Hepatocyte (in vitro differentiated cells): ENCODE measurements around the gene DYRK1B.

ENCODE experiments used
- EZH2 ChIP-seq: fragments of 200-600 bp; sonication (generic); IDR thresholded peaks from 2 replicates; pipeline ENCODE4 v1.6.1; 2016; ENCODE audit warnings: antibody characterized with exemption, mild to moderate bottlenecking, borderline replicate concordance
- EZH2phosphoT487 ChIP-seq: fragments of 200-600 bp; sonication (generic); IDR thresholded peaks from one replicate; pipeline ENCODE4 v1.6.1; 2018; ENCODE audit warnings: antibody characterized with exemption, mild to moderate bottlenecking, low read depth, moderate library complexity; ENCODE audit not compliant: unreplicated experiment, severe bottlenecking
- TF ChIP-seq, protein P1 (sequence below): fragments of 200-600 bp; sonication (generic); IDR thresholded peaks from 2 replicates; pipeline ENCODE4 v1.5.1; 2016; ENCODE audit warnings: antibody characterized with exemption, mild to moderate bottlenecking; ENCODE audit not compliant: poor library complexity

GRCh38 chr19:39820696-39821095, 13.3 kb downstream of the DYRK1B start:
- TF ChIP-seq, protein P1, sequence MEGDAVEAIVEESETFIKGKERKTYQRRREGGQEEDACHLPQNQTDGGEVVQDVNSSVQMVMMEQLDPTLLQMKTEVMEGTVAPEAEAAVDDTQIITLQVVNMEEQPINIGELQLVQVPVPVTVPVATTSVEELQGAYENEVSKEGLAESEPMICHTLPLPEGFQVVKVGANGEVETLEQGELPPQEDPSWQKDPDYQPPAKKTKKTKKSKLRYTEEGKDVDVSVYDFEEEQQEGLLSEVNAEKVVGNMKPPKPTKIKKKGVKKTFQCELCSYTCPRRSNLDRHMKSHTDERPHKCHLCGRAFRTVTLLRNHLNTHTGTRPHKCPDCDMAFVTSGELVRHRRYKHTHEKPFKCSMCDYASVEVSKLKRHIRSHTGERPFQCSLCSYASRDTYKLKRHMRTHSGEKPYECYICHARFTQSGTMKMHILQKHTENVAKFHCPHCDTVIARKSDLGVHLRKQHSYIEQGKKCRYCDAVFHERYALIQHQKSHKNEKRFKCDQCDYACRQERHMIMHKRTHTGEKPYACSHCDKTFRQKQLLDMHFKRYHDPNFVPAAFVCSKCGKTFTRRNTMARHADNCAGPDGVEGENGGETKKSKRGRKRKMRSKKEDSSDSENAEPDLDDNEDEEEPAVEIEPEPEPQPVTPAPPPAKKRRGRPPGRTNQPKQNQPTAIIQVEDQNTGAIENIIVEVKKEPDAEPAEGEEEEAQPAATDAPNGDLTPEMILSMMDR, result no peak
- TF ChIP-seq EZH2 (no peak), EZH2phosphoT487 (no peak)
